Bronchus fibroblast of lung (primary cell): Measurements from ENCODE around the gene TMEM185A. TPM values are rescaled to one million over a fixed set of nuclear protein-coding genes. Genes with fewer than 3 reads are reported as not detected.

Source experiments
- total RNA-seq: library from RNA; depleted of rRNA; stranded (reverse); fragments of >200 nt; gene quantifications from 2 replicates; pipeline ENCODE4 v1.2.3, GENCODE V29; 2015

Gene TMEM185A
- 6.4 and 8.6 TPM in 2 replicates for total RNA-seq

DNA sequence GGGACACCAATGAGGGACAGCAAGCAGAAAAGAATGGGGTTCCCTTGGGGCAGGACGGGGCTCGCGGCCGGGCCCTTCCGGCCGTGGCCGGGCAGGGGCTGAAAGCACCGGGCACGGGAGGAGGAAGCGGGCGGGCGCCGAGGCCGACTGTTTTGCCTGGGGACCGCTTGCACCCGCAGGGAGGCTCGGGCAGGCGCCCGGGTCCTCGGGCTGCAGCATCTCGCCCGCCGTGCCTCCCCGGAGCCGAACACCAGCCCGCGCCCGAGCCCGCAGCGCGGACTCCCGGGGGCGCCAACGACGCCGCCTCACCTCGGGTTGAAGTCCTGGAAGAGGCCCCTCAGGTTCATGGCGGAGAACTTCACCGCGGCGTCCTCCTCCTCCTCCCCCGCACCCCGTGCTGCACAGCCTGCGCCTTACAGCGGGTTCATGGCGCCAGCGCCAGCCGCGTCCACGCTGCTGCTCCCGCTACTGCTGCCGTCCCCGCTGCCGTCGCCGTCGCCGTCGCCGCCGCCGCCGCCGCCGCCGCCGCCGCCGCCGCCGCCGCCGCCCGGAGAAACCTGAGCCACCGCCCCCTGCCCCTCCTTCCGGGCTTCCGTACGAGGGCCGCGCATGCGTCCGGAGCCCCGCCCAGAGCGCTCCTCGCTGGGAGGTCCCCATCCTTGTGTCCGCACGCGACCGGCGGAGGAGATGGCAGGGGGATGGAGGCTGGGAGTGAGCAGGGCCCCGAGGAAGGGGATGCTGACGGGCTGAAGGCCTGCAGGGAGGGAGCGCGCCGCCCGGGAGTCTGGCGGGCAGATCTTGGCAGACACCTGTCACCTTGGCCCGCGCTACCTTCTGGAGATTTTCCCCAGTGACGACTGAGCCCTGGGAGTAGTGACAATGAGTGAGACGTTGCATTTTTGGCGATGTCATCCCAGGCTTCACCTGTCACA, at the start of gene TMEM185A:
TSS of gene TMEM185A (minus strand) at position 559 of the 932 bp plus-strand sequence. CDS start at position 347, 212 bp downstream.

DNA sequence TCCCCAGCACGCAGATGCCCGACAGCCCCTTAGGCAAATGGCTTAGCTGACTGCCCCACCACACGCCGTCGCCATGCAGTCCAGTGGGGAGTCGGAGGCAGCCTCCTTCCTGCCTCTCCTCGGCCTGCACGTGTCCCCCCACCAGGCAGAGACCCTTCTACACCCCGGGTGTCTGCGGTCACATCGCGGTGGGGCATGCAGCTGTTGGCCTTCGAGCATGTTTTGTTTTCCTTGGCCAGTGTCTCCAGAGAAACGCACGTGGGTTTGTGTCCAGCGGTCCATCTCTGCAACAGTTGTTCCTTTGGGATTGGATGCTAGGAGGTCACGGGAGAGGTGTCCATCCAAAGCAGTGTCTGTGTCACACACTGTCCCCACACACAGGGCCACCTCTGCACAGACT, 36.4 kb downstream of the TMEM185A start, which contains the start of gene HSFX2:
TSS of gene HSFX2 (minus strand) at position 101 of the 400 bp plus-strand sequence. CDS start 614 bp downstream, outside the sequence.

DNA sequence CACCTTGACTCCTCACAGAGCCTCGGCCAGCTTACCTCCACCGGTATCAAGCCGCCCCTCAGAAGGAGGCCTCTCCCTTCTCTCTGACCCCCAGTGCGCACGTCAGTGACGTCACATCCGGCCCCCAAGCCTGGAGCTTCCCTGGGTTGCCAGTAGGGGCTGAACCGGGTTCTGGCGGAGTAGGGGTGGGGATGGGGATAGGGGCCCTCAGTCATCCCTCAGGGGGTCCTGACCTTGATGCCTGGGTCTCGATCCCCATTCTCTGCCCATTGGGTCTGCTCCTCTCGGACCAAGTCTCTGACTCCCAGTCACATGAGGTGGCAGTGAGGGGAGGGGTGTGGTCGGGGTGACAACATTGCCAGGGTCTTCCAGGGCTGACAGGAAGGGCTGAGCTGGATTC, 44.2 kb downstream of the TMEM185A start, which contains the start of gene MAGEA9B:
TSS of gene MAGEA9B (minus strand) at position 101 of the 400 bp plus-strand sequence. CDS start 4,280 bp downstream, outside the sequence.

DNA sequence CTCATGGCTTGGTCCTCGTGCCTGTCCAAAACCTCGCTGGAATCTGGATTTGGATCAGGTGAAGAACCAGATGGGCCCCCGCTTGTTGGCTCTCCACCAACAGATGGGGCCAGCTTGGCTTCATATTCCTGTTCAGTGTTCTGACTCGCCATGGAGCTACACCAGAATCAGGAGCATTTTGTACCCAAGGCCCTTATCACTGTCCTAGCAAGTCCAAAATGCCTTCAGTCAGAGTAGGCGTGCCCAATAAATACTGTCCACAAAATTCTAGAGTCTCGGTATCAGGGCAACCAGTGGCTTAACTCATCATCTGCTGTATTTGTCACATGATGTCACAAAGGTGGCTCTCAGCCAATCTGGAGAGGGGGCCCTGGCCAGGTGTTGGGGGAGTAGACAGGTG, 81.9 kb downstream of the TMEM185A start, which contains the start of gene HSFX3:
TSS of gene HSFX3 (minus strand) at position 224 of the 400 bp plus-strand sequence. CDS start at position 152, 72 bp downstream.

Other genes with a start within 250 kb of the TMEM185A start
- 20.4 and 26.1 TPM in 2 replicates for gene IDS, start 126.5 kb downstream of the TMEM185A start, total RNA-seq
- 10.6 and 12.0 TPM in 2 replicates for gene EOLA1, start 90.8 kb downstream of the TMEM185A start, total RNA-seq
- not detected in 2 replicates for gene HSFX3, start 81.9 kb downstream of the TMEM185A start, total RNA-seq
- not detected in 2 replicates for gene MAGEA9B, start 44.3 kb downstream of the TMEM185A start, total RNA-seq
- 0.50 TPM in 1 of 2 replicates, not detected in the other for gene HSFX2, start 36.5 kb downstream of the TMEM185A start, total RNA-seq
- not detected in 2 replicates for gene MAGEA11, start 80.3 kb upstream of the TMEM185A start, total RNA-seq
- gene HSFX1, start 142.3 kb upstream of the TMEM185A start, total RNA-seq: 0.15 TPM in 1 of 2 replicates, not detected in the other
- gene MAGEA9, start 150.1 kb upstream of the TMEM185A start, total RNA-seq: not detected in 2 replicates
- gene MAGEA8, start 249.4 kb upstream of the TMEM185A start, total RNA-seq: not detected in 2 replicates